Measurements from ENCODE around the gene SLC16A7. TPM values are rescaled to one million over a fixed set of nuclear protein-coding genes. Genes with fewer than 3 reads are reported as not detected.

SLC16A7 gene
- total RNA-seq, 3 donors from 2014 or later (not counting 1 experiment from before 2014, with no cell fraction given) = 42.4 to 46.9 (median 43.2) TPM

- Mint-ChIP-seq H3K27me3 (ENCODE audit: low read depth in 2 of 2) (no peaks in the 10 kb centered on the region), H3K36me3 (no peaks in the 10 kb centered on the region), H3K4me1 (peaks cover 28% of the 10 kb centered on the region in 2 donors), H3K9me3 (no peaks in the 10 kb centered on the region), H3K27ac (no peak overlapping the region), H3K4me3 (no peak overlapping the region)
- DNase-seq = no peak
- TF ChIP-seq CTCF (IDR thresholded peaks at IDR 0.05) = no peak
- Histone ChIP-seq H3K4me1 (ENCODE audit: control insufficient read depth, insufficient read depth, low read length) (no peaks in the 10 kb centered on the region), H3K27me3 (ENCODE audit: control insufficient read depth, insufficient read depth, low read length) (no peaks in the 10 kb centered on the region), H3K36me3 (ENCODE audit: control insufficient read depth, insufficient read depth, low read length) (no peaks in the 10 kb centered on the region), H3K9me3 (ENCODE audit: control insufficient read depth, insufficient read depth, low read length) (no peaks in the 10 kb centered on the region), H3K4me3 (ENCODE audit: low read length) (no peak overlapping the region), H3K27ac (ENCODE audit: low read length) (no peak overlapping the region)
- intact Hi-C loops (cut with micrococcal nuclease) = no loop called here
- ATAC-seq = no peak
- 89% methylated on average over 1 of the region's 1 CpG for WGBS (ENCODE audit: insufficient coverage)
Observed at GRCh38 chr12:59734371-59734770, 138.5 kb downstream of the SLC16A7 start.

- H3K4me1 Mint-ChIP-seq = peaks cover 28% of the 10 kb centered on the region in 2 donors
- no peak for ATAC-seq
Observed at GRCh38 chr12:59735231-59735630, 139.4 kb downstream of the SLC16A7 start.

GRCh38 chr12:59736359-59736758, 140.5 kb downstream of the SLC16A7 start:
- Histone ChIP-seq H3K4me3 (ENCODE audit: low read length) (no peak overlapping the region), H3K36me3 (ENCODE audit: control insufficient read depth, insufficient read depth, low read length) (no peaks in the 10 kb centered on the region), H3K9me3 (ENCODE audit: control insufficient read depth, insufficient read depth, low read length) (no peaks in the 10 kb centered on the region), H3K27me3 (ENCODE audit: control insufficient read depth, insufficient read depth, low read length) (no peaks in the 10 kb centered on the region), H3K4me1 (ENCODE audit: control insufficient read depth, insufficient read depth, low read length) (no peaks in the 10 kb centered on the region), H3K27ac (ENCODE audit: low read length) (no peak overlapping the region)
- H3K36me3 Mint-ChIP-seq = no peaks in the 10 kb centered on the region
- no peak overlapping the region for H3K4me3 Mint-ChIP-seq
- 63% methylated on average over 1 of the region's 1 CpG for WGBS (ENCODE audit: insufficient coverage)
- TF ChIP-seq CTCF (IDR thresholded peaks at IDR 0.05) = no peak
- DNase-seq = no peak
- no peaks in the 10 kb centered on the region for H3K9me3 Mint-ChIP-seq
- peak overlapping the region; percentile 68 to 84 for H3K27ac Mint-ChIP-seq
- intact Hi-C loops (cut with micrococcal nuclease) = no loop called here
- no peak for ATAC-seq
- peaks cover 28 to 30% of the 10 kb centered on the region in 2 donors for H3K4me1 Mint-ChIP-seq
- H3K27me3 Mint-ChIP-seq (ENCODE audit: low read depth in 2 of 2) = no peaks in the 10 kb centered on the region

More at GRCh38 chr12:59735231-59735630, 139.4 kb downstream of the SLC16A7 start:
- 92% methylated on average over 1 of the region's 1 CpG for WGBS (ENCODE audit: insufficient coverage)
- no peaks in the 10 kb centered on the region for H3K9me3 Mint-ChIP-seq
- no peak overlapping the region for H3K27ac Mint-ChIP-seq
- Histone ChIP-seq H3K4me1 (ENCODE audit: control insufficient read depth, insufficient read depth, low read length) (no peaks in the 10 kb centered on the region), H3K27ac (ENCODE audit: low read length) (no peak overlapping the region), H3K27me3 (ENCODE audit: control insufficient read depth, insufficient read depth, low read length) (no peaks in the 10 kb centered on the region), H3K9me3 (ENCODE audit: control insufficient read depth, insufficient read depth, low read length) (no peaks in the 10 kb centered on the region), H3K4me3 (ENCODE audit: low read length) (no peak overlapping the region), H3K36me3 (ENCODE audit: control insufficient read depth, insufficient read depth, low read length) (no peaks in the 10 kb centered on the region)
- H3K4me3 Mint-ChIP-seq = no peak overlapping the region
- TF ChIP-seq CTCF (IDR thresholded peaks at IDR 0.05) = no peak
- DNase-seq = no peak
- H3K36me3 Mint-ChIP-seq = no peaks in the 10 kb centered on the region
- intact Hi-C loops (cut with micrococcal nuclease) = no loop called here
- H3K27me3 Mint-ChIP-seq (ENCODE audit: low read depth in 2 of 2) = no peaks in the 10 kb centered on the region

GRCh38 chr12:59736786-59737185, 141.0 kb downstream of the SLC16A7 start:
- H3K27ac ChIP-seq (ENCODE audit: low read length) = no peak overlapping the region

More at GRCh38 chr12:59736786-59737185, 141.0 kb downstream of the SLC16A7 start:
- no peak for DNase-seq
- H3K27me3 Mint-ChIP-seq (ENCODE audit: low read depth in 2 of 2) = no peaks in the 10 kb centered on the region
- no peak for TF ChIP-seq CTCF (IDR thresholded peaks at IDR 0.05)
- no peaks in the 10 kb centered on the region for H3K36me3 Mint-ChIP-seq
- peaks cover 26 to 30% of the 10 kb centered on the region in 2 donors for H3K4me1 Mint-ChIP-seq
- 20% methylated on average over 1 of the region's 1 CpG for WGBS (ENCODE audit: insufficient coverage)
- no peaks in the 10 kb centered on the region for H3K9me3 ChIP-seq (ENCODE audit: control insufficient read depth, insufficient read depth, low read length)
- no peaks in the 10 kb centered on the region for H3K4me1 ChIP-seq (ENCODE audit: control insufficient read depth, insufficient read depth, low read length)
- H3K4me3 Mint-ChIP-seq = no peak overlapping the region
- no peaks in the 10 kb centered on the region for H3K36me3 ChIP-seq (ENCODE audit: control insufficient read depth, insufficient read depth, low read length)
- ATAC-seq = no peak
- intact Hi-C loops (cut with micrococcal nuclease) = no loop called here
- H3K27me3 ChIP-seq (ENCODE audit: control insufficient read depth, insufficient read depth, low read length) = no peaks in the 10 kb centered on the region
- peak overlapping the region; percentile 68 to 84 for H3K27ac Mint-ChIP-seq
- H3K4me3 ChIP-seq (ENCODE audit: low read length) = no peak overlapping the region
- H3K9me3 Mint-ChIP-seq = no peaks in the 10 kb centered on the region

Measured in natural killer cell (primary cell).